ENCODE measurements around the gene MYOF. TPM values are rescaled to one million over a fixed set of nuclear protein-coding genes. Genes with fewer than 3 reads are reported as not detected.

The MYOF gene
- total RNA-seq, 4 donors from 2014 or later: 77.8 to 174 (median 116) TPM

- H3K9me3 ChIP-seq: no peaks in the 10 kb centered on the region
- no peaks in the 10 kb centered on the region for H3K27me3 ChIP-seq
- H3K4me3 ChIP-seq: no peak overlapping the region
- H3K4me1 ChIP-seq: no peaks in the 10 kb centered on the region
- peaks cover 94% of the 10 kb centered on the region for H3K36me3 ChIP-seq
- TF ChIP-seq CTCF (IDR thresholded peaks at IDR 0.05): no peak
- TF ChIP-seq EP300 (IDR thresholded peaks at IDR 0.05): no peak
- no peak for TF ChIP-seq POLR2A (IDR thresholded peaks at IDR 0.05)
- TF ChIP-seq POLR2AphosphoS5 (IDR thresholded peaks at IDR 0.05): no peak
- H3K27ac ChIP-seq: no peak overlapping the region
- WGBS: 92% methylated on average over 4 of the region's 4 CpGs
- DNase-seq (ENCODE audit: low spot score in 2 of 2): no peak
Measured at GRCh38 chr10:93342366-93342765, 139.8 kb downstream of the MYOF start.

GRCh38 chr10:93337309-93337721 is 144.8 kb downstream of the MYOF start:
- no peaks in the 10 kb centered on the region for H3K27me3 ChIP-seq
- H3K4me3 ChIP-seq: no peak overlapping the region
- peak overlapping the region; percentile 11 for H3K27ac ChIP-seq
- no peak for DNase-seq (ENCODE audit: low spot score in 2 of 2)
- H3K9me3 ChIP-seq: no peaks in the 10 kb centered on the region
- H3K4me1 ChIP-seq: no peaks in the 10 kb centered on the region
- TF ChIP-seq POLR2A (IDR thresholded peaks at IDR 0.05) (no peak), EP300 (IDR thresholded peaks at IDR 0.05) (no peak), CTCF (IDR thresholded peaks at IDR 0.05) (no peak)
- H3K36me3 ChIP-seq: peaks cover 94% of the 10 kb centered on the region
- WGBS: 70% methylated on average over 7 of the region's 7 CpGs

GRCh38 chr10:93336678-93337077 is 145.5 kb downstream of the MYOF start:
- no peaks in the 10 kb centered on the region for H3K27me3 ChIP-seq
- no peak for TF ChIP-seq CTCF (IDR thresholded peaks at IDR 0.05)
- no peak for TF ChIP-seq POLR2A (IDR thresholded peaks at IDR 0.05)
- TF ChIP-seq POLR2AphosphoS5 (IDR thresholded peaks at IDR 0.05): no peak
- TF ChIP-seq EP300 (IDR thresholded peaks at IDR 0.05): no peak
- peaks cover 94% of the 10 kb centered on the region for H3K36me3 ChIP-seq
- DNase-seq (ENCODE audit: low spot score in 2 of 2): no peak
- H3K27ac ChIP-seq: no peak overlapping the region
- H3K4me3 ChIP-seq: no peak overlapping the region
- 97% methylated on average over 1 of the region's 1 CpG for WGBS
- no peaks in the 10 kb centered on the region for H3K4me1 ChIP-seq
- no peaks in the 10 kb centered on the region for H3K9me3 ChIP-seq

GRCh38 chr10:93336110-93336509 is 146.0 kb downstream of the MYOF start:
- TF ChIP-seq POLR2A (IDR thresholded peaks at IDR 0.05): no peak
- no peak for TF ChIP-seq CTCF (IDR thresholded peaks at IDR 0.05)
- TF ChIP-seq EP300 (IDR thresholded peaks at IDR 0.05): no peak
- no peak for TF ChIP-seq POLR2AphosphoS5 (IDR thresholded peaks at IDR 0.05)

GRCh38 chr10:93334901-93335327 is 147.2 kb downstream of the MYOF start:
- Histone ChIP-seq H3K4me3 (no peak overlapping the region), H3K36me3 (peaks cover 97% of the 10 kb centered on the region), H3K9me3 (no peaks in the 10 kb centered on the region), H3K27ac (no peak overlapping the region), H3K4me1 (no peaks in the 10 kb centered on the region), H3K27me3 (no peaks in the 10 kb centered on the region)
- TF ChIP-seq CTCF (IDR thresholded peaks at IDR 0.05) (no peak), EP300 (IDR thresholded peaks at IDR 0.05) (no peak), POLR2A (IDR thresholded peaks at IDR 0.05) (no peak), POLR2AphosphoS5 (IDR thresholded peaks at IDR 0.05) (no peak)
- DNase-seq (ENCODE audit: low spot score in 2 of 2): no peak
- WGBS: 69% methylated on average over 9 of the region's 9 CpGs

More at GRCh38 chr10:93336110-93336509, 146.0 kb downstream of the MYOF start:
- peaks cover 95% of the 10 kb centered on the region for H3K36me3 ChIP-seq
- no peaks in the 10 kb centered on the region for H3K27me3 ChIP-seq
- H3K9me3 ChIP-seq: no peaks in the 10 kb centered on the region
- H3K4me1 ChIP-seq: no peaks in the 10 kb centered on the region
- H3K4me3 ChIP-seq: no peak overlapping the region
- 90% methylated on average over 6 of the region's 6 CpGs for WGBS
- DNase-seq (ENCODE audit: low spot score in 2 of 2): no peak
- H3K27ac ChIP-seq: no peak overlapping the region

All from suprapubic skin (tissue), 4 donors.